NB4 (cell line): Measurements from ENCODE around the gene SERGEF.

Experiments
- DNase-seq: peaks from one replicate; pipeline ENCODE4 v3.0.0; 2010; ENCODE audit warnings: low read depth
- H3K4me3 ChIP-seq: one replicate; pipeline ENCODE4 v1.5.1; 2011; ENCODE audit warnings: mild to moderate bottlenecking, low read depth, low read length, moderate library complexity
- MYC ChIP-seq: IDR thresholded peaks from 2 replicates; pipeline ENCODE4 v1.6.1; 2011; ENCODE audit warnings: low read depth, low read length
- POLR2A ChIP-seq: IDR thresholded peaks from 2 replicates; pipeline ENCODE4 v1.6.1; 2011; ENCODE audit warnings: mild to moderate bottlenecking; ENCODE audit not compliant: insufficient read length; ENCODE audit errors: extremely low read depth
- TF ChIP-seq, protein P1 (sequence below): IDR thresholded peaks from one replicate; pipeline ENCODE4 v1.5.1; 2012; ENCODE audit warnings: low read depth, low read length
- TF ChIP-seq, protein P2 (sequence below): IDR thresholded peaks from 2 replicates; pipeline ENCODE4 v1.6.1; 2011; ENCODE audit warnings: low read depth, low read length

SERGEF gene

DNA sequence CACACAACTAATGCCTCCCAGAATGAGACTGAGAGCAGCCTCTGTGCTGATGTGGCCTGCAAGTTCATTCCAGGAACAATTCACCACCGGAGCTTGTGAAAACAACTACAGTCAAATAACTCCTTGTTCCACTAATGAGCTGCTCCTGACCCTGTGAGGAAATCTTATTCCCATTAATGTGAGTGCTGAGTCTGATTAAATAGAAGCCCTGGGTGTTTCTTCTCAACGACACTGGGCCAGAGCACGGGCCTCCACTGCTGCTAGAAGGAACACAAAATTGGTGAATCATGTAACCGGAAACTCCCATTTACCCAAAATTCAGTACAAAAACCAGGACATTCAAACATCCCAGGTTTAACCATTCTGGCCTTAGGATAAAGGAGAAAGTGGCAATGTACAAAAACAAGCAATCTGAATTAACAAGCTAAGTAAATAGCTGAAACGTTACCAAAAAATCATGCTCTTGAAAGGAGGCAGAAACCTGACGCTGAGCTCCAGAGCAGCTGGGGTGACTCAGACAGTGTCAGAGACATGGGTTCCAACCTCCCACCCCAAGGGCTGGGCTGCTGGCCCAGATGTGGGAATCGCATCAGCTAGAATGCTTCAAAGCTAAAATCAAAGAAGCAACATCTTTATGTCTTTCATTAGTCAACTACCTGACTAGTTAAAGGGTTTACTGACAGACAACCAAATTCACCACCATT lies 26.7 kb downstream of the SERGEF start:
- DNase-seq, result no peak
- TF ChIP-seq, protein P1, sequence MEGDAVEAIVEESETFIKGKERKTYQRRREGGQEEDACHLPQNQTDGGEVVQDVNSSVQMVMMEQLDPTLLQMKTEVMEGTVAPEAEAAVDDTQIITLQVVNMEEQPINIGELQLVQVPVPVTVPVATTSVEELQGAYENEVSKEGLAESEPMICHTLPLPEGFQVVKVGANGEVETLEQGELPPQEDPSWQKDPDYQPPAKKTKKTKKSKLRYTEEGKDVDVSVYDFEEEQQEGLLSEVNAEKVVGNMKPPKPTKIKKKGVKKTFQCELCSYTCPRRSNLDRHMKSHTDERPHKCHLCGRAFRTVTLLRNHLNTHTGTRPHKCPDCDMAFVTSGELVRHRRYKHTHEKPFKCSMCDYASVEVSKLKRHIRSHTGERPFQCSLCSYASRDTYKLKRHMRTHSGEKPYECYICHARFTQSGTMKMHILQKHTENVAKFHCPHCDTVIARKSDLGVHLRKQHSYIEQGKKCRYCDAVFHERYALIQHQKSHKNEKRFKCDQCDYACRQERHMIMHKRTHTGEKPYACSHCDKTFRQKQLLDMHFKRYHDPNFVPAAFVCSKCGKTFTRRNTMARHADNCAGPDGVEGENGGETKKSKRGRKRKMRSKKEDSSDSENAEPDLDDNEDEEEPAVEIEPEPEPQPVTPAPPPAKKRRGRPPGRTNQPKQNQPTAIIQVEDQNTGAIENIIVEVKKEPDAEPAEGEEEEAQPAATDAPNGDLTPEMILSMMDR, result no peak
- no peak for TF ChIP-seq POLR2A
- TF ChIP-seq MYC, result no peak
- TF ChIP-seq, protein P2, sequence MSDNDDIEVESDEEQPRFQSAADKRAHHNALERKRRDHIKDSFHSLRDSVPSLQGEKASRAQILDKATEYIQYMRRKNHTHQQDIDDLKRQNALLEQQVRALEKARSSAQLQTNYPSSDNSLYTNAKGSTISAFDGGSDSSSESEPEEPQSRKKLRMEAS, result no peak
- H3K4me3 ChIP-seq, result no peak overlapping the region

DNA sequence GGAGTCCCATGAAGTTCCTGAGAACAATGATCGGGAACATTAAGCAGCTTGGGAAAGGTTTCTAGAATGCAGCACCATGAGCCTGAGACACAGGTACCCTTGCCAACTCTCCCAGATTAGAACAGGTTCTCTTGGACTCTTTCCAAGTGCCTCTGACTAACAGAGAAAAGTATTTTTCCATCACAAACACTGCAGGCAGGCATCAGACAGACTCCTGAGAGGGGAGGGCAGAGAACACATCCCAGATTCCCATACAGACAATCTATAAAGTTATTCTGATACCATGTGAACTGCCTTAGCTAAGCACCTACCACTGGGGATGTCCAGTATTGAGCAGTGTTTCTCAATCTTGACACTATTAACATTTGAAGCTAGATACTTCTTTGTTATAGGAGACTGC lies 27.3 kb downstream of the SERGEF start:
- TF ChIP-seq, protein P2, result no peak
- TF ChIP-seq, protein P1, result no peak
- TF ChIP-seq POLR2A, result no peak
- TF ChIP-seq MYC, result no peak
- DNase-seq, result no peak
- no peak overlapping the region for H3K4me3 ChIP-seq

DNA sequence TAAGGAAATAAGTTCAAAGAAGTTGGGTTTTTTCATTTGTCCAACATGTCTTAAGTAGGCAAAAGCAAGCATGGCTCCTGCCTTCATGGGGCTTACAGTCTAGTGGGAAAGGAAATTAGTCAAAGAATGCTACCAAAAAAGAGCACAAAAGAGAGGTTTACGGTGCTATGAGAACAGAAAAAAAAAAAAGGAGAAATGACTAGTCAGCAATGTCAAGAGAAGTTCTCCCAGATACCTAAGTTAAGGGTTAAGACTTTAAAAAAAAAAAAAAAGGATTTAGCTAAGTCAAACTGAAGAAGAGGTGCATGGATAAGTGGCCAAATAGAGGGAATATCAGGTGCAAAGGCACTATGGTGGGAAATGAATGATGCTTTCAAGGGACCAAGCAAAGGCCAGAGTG lies 29.3 kb downstream of the SERGEF start:
- no peak for DNase-seq
- H3K4me3 ChIP-seq, result no peak overlapping the region
- no peak for TF ChIP-seq MYC
- TF ChIP-seq, protein P1, result no peak
- TF ChIP-seq, protein P2, result no peak
- TF ChIP-seq POLR2A, result no peak

DNA sequence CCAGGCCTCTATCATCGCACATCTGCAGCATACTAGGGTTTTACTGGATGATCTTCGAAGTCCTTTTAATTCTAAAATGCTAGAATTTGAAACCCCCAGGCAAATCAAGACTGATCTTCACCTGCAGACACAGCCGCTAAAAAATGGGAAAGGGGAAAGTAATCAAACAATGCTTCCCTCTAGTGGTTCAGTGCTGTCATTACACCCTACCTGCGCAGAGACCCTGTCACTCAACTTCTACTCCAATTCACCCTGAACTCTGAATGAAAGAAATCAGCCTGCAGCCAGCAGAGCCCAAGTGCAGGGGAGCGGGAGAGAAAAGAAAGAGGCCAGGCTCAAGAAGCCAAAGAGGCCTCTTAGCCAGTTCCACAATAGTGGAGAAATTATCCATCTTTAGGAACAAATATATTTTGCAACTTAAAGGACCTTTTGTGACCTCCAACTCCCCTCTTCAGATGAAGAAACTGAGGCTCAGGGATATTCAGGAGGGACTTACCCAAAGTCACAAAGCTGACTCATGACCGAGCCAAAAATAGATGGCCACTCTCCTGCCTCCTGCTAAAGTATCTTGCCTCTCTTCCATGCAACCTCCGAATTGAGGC lies 33.0 kb downstream of the SERGEF start:
- DNase-seq, result peak; percentile 44

DNA sequence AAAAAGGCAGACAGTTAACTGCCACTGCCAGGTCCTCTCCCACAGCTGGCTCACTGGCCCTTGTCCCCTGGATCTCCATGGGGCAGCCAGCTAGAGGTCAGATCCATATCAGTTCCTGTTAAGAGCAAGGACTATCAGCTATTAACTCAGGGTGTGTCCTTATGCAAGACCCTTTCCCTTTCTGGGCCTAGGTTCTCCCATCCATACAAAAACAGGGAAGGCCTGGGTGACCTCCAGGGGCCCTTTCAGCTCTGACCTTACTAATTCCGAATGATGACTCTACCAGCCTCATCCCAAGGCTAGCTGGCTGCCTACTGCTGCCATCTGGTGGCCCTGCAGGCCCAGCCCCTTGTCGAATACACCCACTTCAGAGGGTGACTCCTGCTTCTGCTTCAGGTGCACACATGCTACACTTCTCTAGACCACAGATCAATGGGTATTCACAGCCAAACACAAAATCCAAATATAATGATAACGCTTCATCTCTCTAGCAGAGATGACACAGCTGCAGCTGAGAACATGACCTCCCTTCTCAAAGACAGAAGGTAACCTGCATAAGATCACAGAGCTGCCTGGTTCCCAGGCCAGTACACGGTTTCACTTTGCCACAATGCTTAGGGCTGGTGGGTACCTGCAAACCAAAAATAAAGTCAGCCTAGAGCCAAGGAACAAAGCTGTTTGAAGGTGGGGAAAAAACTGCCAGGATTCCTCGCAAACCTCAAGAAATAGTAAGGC lies 34.1 kb downstream of the SERGEF start:
- no peak overlapping the region for H3K4me3 ChIP-seq
- TF ChIP-seq, protein P2, result no peak
- TF ChIP-seq MYC, result no peak
- TF ChIP-seq, protein P1, result peak; percentile 73
- peak; percentile 49 for DNase-seq

More for the DNA sequence above, 33.0 kb downstream of the SERGEF start:
- no peak for TF ChIP-seq POLR2A
- TF ChIP-seq, protein P1, result peak; percentile 91
- no peak overlapping the region for H3K4me3 ChIP-seq
